HG02588 (cell line): ENCODE results near the gene FAM163A.

ENCODE experiments used
- ATAC-seq: cut with Tn5 transposase; IDR thresholded peaks from one replicate; pipeline ENCODE4 v1.9.1; 2021; ENCODE audit warnings: mild to moderate bottlenecking, moderate library complexity; ENCODE audit not compliant: unreplicated experiment

FAM163A gene

DNA sequence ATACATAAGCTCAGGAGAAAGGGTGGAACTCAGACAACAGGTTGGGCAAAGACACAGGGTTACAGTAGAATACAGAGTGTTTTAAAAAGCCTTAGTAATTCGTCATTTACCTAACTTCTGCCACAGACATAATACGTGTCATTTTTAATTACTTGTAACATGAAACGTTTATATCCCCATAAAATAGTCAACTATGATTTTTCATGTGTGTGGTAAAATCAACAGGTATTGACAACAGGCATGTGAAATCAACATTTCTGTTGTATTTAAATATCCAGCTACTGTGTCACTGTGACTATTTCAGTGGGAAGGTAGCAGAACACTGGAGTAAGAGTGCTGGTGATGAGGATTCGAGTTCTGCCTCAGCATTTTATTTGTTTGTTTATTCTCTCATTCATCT, 5.7 kb downstream of the FAM163A start:
- ATAC-seq: no peak

DNA sequence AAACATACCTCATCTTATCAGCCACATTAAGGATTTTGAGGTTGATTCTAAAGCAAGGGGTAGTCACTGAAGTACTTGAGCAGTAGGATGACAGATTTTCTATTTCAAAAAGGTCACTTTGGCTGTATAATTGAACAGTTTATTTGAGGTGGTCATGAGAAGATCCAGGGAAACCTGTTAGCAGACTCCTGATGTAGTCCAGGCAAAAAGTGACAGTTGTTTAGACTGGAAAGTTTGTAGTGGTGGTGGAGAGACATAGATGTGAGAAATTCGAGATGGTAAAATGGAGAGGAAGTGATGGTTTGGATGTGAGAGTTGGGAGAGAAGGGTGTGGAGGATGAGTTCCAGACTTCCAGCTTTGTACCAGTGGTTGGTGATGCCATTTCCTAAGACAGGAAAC, 7.5 kb downstream of the FAM163A start:
- no peak for ATAC-seq

DNA sequence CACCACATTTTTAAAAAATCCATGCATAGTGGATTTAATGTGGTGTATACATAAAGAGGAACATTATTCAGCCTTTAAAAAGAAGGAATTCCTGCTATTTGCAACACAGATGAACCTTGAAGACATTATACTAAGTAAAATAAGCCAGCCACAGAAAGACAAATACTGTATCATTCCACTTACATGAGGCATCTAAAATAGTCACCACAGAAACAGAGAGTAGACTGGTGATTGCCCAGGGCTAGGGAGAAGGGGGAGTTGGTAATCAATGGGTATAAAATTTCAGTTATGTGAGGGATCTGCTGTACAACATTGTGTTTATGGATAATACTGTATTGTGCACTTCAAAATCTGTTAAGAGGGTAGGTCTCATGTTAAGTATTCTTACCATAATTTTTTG, 10.0 kb downstream of the FAM163A start:
- ATAC-seq: no peak

DNA sequence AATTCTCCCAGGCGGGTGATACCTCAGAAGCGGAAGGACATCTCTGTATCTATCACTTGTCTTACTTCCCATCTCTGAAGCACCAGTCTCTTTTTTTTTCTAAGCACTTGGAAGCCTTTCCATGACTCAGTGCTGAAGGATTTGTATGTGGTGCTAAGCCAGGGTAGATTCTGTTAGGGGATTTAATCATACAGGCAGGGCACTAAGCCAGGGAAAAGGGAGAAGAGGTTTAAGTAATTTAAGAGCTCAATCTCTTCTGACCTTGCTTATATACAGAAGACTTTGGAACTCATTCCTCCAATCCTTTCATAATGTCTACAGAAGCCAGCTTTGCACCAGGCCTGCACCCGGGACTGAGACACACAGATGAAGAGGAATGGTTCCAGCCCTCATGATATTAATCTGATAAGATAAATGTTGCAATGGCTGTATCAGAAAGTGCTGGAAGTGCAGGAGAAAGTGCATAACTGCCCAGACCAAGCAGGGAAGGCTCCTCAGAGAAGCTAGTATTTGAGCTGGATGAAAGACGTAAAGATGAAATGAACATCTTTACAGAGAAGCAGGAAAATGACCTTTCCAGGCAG, 11.0 kb downstream of the FAM163A start:
- ATAC-seq: no peak

DNA sequence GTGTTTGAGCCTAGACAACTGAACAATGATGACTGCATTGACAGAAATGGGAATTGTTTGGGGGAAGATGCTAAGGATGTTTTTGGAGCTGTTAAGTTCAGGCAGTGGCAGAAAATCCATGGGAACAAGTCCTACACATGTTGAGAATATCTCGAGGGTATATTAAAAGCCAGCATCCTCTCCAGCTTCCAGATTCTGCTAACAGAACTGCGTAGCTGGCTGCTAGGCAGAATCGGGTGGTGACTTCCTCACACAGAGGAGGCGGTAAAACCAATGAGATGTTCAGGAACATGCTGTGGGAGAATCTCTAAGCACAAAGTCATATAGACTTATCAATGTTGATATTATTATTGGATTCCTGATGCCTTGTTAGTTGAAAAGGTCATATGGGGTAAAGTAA, 14.8 kb downstream of the FAM163A start:
- ATAC-seq: no peak

DNA sequence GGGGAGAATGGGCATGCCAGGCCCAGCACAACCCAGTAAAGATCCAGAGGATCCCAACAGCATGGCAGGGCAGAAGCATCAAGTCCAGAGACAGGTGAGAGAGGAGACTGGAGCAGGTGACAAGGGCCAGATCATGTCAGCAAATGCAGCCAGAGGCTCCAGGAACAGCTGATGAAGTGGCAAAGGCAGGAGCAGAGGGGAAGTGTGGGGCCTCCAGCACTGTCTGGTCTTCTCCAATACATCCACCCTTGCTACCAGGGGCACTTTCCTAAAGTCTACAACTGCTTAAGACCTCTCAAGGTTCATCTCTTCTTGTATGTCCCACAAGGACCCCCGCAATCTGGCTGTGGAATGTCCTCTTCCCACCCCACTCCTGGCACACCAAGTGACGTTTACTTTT, 17.4 kb downstream of the FAM163A start:
- ATAC-seq: no peak

DNA sequence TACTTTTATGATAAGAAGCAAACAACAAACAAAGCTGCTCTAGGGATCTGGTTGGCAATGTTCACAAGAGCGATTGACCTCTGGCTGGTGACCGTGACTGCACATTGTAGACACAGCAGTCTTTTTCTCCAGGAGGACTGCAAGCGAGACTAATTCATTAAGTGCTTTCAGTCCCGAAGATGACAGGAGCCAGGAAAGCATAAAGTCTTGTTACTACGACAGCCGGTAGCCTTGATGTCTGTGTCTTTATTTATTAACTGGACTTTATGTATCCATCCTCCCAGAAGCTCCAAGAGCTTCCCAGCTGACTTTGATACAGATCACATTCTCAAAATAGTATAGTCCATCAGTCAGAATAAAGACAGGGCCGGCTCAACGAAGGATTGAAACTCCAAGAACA, 18.2 kb downstream of the FAM163A start:
- ATAC-seq: no peak

DNA sequence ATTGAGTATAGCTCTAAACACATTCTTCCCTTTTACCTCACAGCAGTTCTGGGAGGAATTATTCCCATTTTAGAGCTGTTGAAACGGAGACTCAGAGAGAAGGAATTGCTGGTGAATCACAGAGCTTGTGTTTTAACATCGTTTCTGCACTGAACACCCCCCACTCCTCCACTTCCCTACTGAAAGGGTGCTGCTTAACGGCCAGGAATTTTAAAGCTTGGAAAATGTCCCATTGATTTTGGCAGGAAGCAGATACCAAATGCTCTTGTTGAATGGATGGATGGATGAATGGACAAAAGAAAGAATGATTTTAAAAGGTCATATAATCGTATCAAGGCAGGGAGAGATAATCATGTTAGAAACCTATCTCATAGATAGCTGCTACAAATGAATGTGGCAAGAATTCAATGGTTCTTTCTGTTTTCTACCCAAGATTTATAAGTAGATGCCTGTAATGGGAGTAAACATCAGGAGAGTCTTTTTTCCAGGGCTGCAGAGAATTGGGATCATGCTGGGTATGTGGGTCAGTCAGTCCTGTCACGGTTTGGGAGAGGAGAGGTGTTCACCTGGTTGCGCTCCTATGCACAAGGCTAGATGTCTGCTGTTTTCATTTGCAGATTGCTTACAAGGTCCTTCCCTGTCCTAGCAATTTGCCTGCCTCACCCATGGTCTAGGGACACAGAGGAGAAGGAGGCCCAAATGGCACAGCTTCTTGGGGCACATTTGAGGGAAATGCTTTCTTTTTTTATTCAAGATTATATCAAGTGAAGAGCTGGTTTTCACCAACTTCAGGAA, 19.0 kb downstream of the FAM163A start:
- no peak for ATAC-seq

DNA sequence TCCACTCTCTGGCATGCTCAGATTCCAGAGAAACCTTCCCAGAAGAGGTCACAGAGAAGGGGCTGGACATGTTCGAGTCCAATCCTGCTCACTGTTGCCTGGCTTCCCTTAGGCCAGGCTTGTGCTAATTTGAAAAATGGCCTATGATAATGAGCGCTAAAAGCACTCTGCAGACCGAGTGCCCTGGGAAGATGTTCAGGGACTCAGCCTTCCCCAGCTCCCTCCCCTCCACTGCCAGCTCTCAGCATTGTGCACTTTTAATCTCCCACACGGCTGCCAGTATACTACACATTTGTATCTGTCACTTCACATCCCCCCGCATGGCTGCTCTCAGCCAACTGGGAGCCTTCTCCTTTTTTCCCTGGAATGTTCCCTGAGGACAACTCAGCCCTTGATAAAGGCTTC, 24.1 kb downstream of the FAM163A start:
- ATAC-seq: no peak

DNA sequence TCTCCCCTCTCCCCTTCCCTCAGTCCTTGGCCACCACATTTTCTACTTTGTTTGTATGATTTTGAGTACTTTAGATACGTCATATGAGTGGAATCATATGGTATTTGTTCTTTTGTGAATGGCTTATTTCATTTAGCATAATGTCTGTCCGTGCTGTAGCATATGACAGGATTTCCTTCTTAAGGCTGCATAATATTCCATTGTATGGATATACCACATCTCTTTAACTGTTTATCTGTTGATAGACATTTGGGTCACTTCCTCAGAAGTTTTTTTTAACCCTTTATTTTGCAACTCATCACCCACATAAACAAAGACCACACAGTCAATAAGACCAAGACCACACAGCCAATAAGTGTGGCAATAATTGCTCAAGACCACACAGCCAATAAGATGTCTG, 24.9 kb downstream of the FAM163A start:
- ATAC-seq: no peak

DNA sequence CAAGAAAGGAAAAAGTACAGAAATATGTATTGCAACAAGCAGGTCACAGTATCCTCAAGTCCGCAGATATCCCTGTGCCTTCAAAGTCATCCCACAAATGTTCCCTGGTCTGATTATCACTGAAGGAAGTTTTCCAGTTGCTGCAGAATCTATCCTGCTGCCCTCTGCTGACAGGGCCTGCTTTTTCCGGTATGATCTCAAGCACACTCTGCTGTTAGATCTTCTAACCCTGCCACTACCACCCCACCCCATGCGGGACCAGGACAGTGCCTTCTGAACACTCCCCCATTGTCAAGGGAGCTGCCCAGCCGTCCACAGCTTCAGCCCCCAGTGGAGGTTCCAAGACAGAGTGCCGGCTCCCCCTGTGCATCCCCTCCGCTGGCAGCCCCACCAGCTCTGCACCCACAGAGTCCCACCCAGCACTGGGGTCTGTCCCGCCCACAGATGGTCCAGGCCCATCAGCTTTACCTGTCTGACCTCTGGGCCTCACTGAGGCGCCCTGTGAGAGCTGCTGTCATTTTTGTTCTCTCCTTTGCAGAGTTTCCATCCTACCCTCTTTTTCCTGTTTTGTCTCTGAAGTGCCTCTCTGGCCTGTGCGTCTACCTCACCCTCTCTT, 27.9 kb downstream of the FAM163A start:
- ATAC-seq: no peak

DNA sequence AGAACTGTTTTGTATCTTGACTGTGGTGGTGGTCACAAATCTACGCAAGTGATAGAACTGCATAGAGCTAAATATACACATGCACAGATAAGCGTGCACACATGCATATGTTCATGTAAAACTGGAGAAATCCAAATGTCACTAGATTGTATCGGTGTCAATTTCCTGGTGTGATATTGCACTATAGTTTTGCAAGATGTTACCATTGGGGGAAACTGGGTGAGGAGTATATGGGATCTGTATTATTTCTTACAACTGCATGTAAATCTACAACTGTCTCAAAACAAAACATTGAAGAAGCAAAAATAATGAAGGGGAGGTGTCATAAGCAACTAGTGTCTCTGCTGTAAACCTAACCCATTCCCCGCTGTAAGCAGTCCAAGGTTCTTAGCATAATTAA, 30.2 kb downstream of the FAM163A start:
- no peak for ATAC-seq

DNA sequence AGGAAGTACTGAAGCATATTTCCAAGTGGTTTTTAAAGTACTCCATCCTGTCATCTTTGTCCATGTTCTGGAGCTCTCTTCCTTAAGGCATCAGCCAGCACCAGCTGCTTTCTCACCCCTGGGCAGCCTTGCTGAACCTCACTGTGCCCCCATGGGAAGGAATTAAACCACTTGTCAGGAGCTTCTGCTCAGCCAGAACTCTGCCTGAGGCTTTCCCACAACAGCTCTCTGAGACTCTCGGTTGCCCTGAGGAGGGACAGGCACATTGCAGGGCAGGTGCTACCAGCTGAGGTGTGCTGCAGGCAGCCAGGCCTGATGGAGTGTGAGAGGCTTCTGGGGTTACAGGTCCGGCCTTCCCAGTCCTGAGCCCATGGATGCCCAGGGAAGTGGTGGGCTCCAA, 30.9 kb downstream of the FAM163A start:
- no peak for ATAC-seq

DNA sequence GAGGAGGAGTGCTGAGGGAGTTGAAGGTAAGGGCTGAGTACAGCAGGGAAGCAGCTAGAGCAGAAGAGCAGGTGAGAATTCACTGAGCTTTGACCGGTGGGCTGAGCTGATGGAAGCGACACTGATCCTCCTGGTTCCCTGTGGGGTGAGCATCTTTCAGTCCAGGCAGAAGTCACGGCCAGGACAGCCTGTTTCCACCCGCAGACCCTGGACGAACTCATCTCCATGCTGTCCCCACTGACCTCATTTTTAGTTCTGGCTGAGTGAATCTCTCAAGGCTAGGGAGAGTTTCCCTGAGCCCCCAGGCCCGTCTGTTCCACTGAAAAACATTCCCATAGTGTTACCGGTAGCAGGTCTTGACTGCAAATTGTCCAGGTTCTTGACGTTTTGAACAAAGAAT, 31.5 kb downstream of the FAM163A start:
- no peak for ATAC-seq

DNA sequence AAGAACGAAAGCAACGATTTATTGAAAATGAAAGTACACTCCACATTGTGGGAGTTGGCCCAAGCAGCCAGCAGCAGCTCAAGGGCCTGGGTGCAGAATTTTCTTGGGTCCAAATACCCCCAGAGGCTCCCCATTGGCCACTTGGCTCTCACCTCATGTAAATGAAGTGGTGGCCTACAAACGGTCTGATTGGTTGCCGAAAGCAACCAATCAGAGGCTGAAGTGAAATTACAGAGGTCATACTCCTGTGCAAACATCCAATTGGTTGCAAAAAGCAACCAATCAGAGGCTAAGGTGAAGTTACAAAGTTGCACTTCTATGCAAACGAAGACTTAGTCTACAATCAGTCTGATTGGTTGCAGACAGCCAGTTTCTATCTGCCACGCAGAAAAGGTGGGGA, 31.9 kb downstream of the FAM163A start:
- no peak for ATAC-seq

DNA sequence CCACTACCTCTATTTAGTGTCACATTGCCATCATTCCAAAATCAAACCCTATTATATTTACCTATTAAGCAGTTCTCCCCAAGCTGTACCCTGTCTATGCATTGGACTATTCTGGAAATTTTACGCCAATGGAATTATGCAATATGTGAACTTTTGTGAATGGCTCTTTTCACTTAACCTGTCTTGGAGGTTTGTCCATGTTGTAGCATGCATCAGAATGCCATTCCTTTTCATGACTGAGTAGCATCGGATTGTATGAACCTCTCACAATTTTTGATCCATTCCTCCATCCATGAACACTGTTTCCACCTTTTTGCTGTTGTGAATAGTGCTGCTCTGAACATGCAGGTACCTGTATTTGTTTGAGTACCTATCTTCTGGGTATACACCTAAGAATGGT, 33.7 kb downstream of the FAM163A start:
- no peak for ATAC-seq

DNA sequence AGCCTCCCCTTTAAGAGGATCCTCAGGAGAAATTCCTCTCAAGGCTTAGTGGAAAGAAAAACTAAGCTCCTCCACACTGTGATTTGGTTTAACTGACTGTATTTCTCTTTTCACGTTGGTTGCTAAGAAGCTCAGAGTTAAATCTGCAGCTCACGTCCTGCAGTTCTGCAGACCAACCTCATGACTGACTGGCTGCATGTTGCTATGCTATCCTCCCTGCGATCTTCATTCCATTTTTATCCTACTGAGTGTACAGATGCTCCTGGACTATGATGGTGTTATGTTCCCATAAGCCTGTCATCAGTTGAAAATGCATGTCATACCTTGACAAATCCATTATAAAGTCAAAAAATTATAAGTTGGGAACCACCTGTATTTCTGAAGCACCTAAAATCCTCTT, 34.6 kb downstream of the FAM163A start:
- ATAC-seq: no peak

DNA sequence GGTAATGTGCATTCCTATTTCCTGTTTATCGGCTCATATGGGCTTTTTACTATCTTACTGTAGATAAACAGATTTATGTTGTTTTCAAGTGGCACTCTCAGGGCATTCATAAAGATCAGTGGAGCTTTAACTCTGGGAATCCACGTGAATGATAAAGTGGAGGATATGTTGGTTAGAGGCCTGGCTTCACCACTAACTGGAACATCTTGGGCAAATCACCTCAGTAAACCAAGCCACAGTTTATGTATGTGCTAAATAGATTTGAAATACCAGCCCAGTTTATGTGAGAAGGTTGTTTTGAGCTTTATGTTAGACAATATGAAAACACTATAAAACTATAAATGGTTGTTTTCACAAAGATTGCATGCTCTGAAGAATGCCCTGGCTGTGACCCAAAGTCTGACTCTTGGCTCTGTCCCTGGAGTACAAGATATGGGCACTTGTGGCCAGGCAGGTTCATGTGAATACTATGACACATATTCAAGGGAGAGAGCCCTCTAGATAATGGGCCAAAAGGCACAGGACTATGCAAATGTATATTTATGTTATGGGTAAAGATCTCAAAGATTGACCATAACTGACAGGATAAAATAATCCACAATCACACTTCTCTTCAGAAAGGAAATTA, 36.7 kb downstream of the FAM163A start:
- ATAC-seq: no peak

DNA sequence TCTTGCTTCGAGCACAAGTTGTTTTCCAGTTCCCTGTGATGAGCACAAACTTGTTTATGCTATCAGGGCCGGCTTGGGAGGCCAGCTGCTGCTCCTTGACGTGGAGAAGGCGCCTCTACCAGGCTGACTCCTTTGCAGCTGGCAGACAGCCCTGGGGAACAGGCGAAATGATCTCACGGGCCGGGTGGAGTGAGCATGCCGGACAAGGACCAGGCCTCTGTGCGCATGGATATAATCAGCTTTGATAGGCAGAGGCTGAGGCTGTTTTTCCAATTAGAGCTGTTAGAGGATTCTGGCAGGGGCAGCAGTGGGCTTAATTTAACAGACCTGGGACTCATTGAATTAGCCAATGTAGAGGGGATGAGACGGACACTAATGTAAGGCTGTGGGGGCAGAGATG, 38.9 kb downstream of the FAM163A start:
- no peak for ATAC-seq

DNA sequence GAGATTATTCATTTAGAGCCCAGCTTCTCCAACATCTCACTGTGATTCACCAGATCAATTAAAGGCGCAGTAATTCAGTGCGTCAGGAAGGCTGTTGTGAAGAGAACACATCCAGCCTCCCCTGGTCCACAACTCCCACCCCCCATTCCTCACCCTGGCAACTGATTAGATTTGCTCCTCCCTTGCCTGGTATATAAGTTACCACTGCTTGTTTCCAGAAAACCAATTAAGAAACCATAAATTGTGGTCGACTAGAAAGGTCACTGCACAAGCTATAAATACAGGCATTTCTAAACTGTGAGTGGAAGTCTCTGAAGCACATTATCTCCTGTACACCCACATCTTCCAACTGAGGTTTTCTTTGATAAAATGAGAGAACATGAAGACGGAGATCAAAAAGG, 41.9 kb downstream of the FAM163A start:
- no peak for ATAC-seq

DNA sequence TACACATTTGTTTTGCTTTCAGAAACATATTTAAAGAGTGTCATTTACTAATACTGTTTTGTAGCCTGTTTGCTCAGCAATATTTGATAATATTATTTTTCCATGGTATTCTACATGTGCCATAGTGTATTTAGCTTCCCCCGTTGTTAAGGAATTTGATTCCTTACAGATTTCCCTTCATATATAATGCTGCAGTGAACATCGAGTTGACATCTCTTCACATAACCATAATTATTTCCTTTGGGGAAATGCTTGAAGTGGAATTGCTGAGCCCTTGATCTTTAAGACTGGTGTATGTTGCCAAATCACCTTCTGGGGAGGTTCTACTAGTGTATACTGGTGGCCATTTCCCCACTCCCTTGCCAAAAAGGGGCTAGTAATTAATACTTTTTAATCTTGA, 42.6 kb downstream of the FAM163A start:
- no peak for ATAC-seq
